ENCODE measurements around the gene RAB6B. TPM values are rescaled to one million over a fixed set of nuclear protein-coding genes. Genes with fewer than 3 reads are reported as not detected.

The RAB6B gene
- total and polyA plus RNA-seq, 10 donors = 1.3 to 20.4 (median 8.5) TPM

- 81 to 87% (median 86%) methylated on average over 7 to 8 of the region's 8 CpGs for WGBS, 5 donors
- Histone ChIP-seq H3K36me3 (peaks cover 0 to 98% (median 54%) of the 10 kb centered on the region in 6 donors), H3K27me3 (replicated peaks in 1 of 7) (no peaks in the 10 kb centered on the region), H3K4me3 (no peak overlapping the region), H3K9me3 (no peaks in the 10 kb centered on the region), H3K4me1 (peaks cover 0 to 10% (median 0%) of the 10 kb centered on the region in 6 donors), H3K27ac (no peak overlapping the region)
- DNase-seq = no peak
- intact Hi-C loops (cut with DNase I; ENCODE audit: low total_unique reads) = no loop called here
- TF ChIP-seq POLR2A (IDR thresholded peaks at IDR 0.05) = no peak
- TF ChIP-seq, protein P1, sequence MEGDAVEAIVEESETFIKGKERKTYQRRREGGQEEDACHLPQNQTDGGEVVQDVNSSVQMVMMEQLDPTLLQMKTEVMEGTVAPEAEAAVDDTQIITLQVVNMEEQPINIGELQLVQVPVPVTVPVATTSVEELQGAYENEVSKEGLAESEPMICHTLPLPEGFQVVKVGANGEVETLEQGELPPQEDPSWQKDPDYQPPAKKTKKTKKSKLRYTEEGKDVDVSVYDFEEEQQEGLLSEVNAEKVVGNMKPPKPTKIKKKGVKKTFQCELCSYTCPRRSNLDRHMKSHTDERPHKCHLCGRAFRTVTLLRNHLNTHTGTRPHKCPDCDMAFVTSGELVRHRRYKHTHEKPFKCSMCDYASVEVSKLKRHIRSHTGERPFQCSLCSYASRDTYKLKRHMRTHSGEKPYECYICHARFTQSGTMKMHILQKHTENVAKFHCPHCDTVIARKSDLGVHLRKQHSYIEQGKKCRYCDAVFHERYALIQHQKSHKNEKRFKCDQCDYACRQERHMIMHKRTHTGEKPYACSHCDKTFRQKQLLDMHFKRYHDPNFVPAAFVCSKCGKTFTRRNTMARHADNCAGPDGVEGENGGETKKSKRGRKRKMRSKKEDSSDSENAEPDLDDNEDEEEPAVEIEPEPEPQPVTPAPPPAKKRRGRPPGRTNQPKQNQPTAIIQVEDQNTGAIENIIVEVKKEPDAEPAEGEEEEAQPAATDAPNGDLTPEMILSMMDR (IDR thresholded peaks at IDR 0.05 in 8 of 11, conservative IDR thresholded peaks at IDR 0.05 in 3 of 11) = peak in 1 of 11 experiments; percentile 21
- TF ChIP-seq POLR2AphosphoS5 (IDR thresholded peaks at IDR 0.05) = no peak
These were observed 73.7 kb downstream of the RAB6B start for GRCh38 chr3:133821767-133822638.

DNA sequence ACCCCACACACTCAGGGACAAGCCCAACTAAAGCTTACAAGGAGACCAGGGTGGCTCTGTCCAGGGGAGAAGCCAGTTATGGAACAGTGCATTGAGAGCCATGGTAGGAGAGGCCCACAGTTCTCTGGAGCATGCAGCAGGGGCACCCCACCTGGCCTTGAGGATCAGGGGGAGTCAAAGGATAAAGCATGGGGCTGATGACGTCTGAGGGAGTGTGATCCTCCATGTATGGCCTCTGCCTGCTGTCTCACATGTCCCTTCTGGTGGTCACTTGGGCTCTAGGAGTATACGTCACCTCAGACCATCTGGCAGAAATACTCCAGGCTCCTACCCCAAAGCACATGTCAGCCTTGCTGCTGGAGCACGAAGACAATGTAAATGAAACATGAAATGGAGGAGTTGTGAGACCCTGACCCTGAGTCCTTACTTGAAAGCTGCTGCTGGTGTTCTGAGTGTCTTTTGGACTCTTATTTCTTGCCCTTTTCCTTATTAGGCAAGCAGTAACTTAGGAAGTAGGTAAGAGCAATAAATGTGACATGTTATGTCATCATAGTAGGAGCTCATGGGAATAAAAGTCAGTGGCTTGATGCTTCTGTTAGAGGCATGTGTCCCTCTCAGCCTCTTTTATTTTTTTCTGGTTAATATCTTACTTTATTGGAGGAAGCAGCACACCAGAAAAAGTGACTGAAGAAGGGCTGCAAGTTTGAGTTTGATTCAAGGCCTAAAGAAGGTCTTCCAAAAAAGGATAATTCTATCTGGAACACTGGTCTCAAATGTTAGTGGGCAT lies 74.6 kb downstream of the RAB6B start:
- DNase-seq = no peak
- 87 to 95% (median 91%) methylated on average over 3 of the region's 3 CpGs for WGBS, 5 donors
- intact Hi-C loops (cut with DNase I; ENCODE audit: low total_unique reads) = no loop called here

DNA sequence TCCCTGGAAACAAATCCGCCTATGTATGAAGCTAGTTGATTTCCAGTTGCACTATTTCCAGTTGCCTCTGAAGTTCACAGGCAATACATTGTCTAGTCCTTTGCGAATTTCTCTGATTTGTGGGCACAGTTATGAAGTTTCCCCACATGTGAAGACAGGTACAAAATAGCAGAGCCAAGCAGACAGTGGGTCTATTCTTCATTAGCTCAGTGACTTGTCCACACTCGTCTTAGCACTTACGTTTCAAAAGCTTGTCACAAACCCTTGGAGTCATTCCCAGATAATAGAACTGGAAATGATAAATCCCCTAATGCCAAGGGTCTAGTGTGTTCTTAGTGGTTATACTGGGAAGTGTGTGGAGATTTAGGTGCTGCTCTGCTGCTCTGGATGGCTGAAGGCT lies 75.6 kb downstream of the RAB6B start:
- H3K9me3 ChIP-seq = no peaks in the 10 kb centered on the region
- intact Hi-C loops (cut with DNase I; ENCODE audit: low total_unique reads) = no loop called here
- peaks cover 0 to 10% (median 0%) of the 10 kb centered on the region in 6 donors for H3K4me1 ChIP-seq
- no peak for DNase-seq
- no peak overlapping the region for H3K4me3 ChIP-seq
- H3K27me3 ChIP-seq (replicated peaks in 1 of 7) = no peaks in the 10 kb centered on the region
- TF ChIP-seq, protein P1 (IDR thresholded peaks at IDR 0.05 in 8 of 11, conservative IDR thresholded peaks at IDR 0.05 in 3 of 11) = no peak
- TF ChIP-seq POLR2A (IDR thresholded peaks at IDR 0.05) (no peak), POLR2AphosphoS5 (IDR thresholded peaks at IDR 0.05) (no peak)
- H3K27ac ChIP-seq = no peak overlapping the region
- H3K36me3 ChIP-seq = peaks cover 0 to 98% (median 68%) of the 10 kb centered on the region in 6 donors
- WGBS, 5 donors = 90 to 97% (median 94%) methylated on average over 4 of the region's 4 CpGs

More for the DNA sequence above, 74.6 kb downstream of the RAB6B start:
- Histone ChIP-seq H3K4me3 (no peak overlapping the region), H3K36me3 (peaks cover 0 to 98% (median 59%) of the 10 kb centered on the region in 6 donors), H3K9me3 (no peaks in the 10 kb centered on the region), H3K27me3 (replicated peaks in 1 of 7) (no peaks in the 10 kb centered on the region), H3K27ac (no peak overlapping the region), H3K4me1 (peaks cover 0 to 10% (median 0%) of the 10 kb centered on the region in 6 donors)
- TF ChIP-seq, protein P1 (IDR thresholded peaks at IDR 0.05 in 8 of 11, conservative IDR thresholded peaks at IDR 0.05 in 3 of 11) = no peak
- no peak for TF ChIP-seq POLR2A (IDR thresholded peaks at IDR 0.05)
- no peak for TF ChIP-seq POLR2AphosphoS5 (IDR thresholded peaks at IDR 0.05)
